Muscle of arm (tissue), 12 donors: Measurements from ENCODE around the gene SPAG7. TPM values are rescaled to one million over a fixed set of nuclear protein-coding genes. Genes with fewer than 3 reads are reported as not detected.

Experiments used
- DNase-seq: peaks from one replicate; pipeline ENCODE4 v3.0.0-alpha.2; 2013
- polyA plus RNA-seq, 12 donors: library from polyadenylated mRNA; unstranded; fragments of 120-200 nt; gene quantifications; one replicate each; pipeline ENCODE4 v1.2.1, GENCODE V29; 2013; ENCODE audit not compliant: insufficient read length in 12 of 12

SPAG7 gene
- polyA plus RNA-seq, 12 donors: 62.8 to 91.4 (median 84.4) TPM; not detected in 1

- DNase-seq: no peak
These were observed 14.1 kb downstream of the SPAG7 start for GRCh38 chr17:4953451-4953961.

- no peak for DNase-seq
These were observed 16.1 kb downstream of the SPAG7 start for GRCh38 chr17:4951486-4951885.

- DNase-seq: no peak
These were observed 16.8 kb downstream of the SPAG7 start, which contains the start of gene ENO3 for GRCh38 chr17:4950746-4951204. ENO3 (plus strand) TSS chr17:4951119; CDS start chr17:4951830, 711 bp downstream.

GRCh38 chr17:4950075-4950745, 17.4 kb downstream of the SPAG7 start:
- no peak for DNase-seq

- peak; percentile 68 for DNase-seq
These were observed 18.1 kb downstream of the SPAG7 start for GRCh38 chr17:4949321-4950074.

- peak; percentile 86 for DNase-seq
These were observed 18.7 kb downstream of the SPAG7 start for GRCh38 chr17:4948931-4949320.

- peak; percentile 94 for DNase-seq
These were observed 19.3 kb downstream of the SPAG7 start, which contains the start of gene PFN1 for GRCh38 chr17:4948166-4948930. PFN1 (minus strand) TSS chr17:4948530; CDS start chr17:4948394, 136 bp downstream.

GRCh38 chr17:4947411-4948165, 20.0 kb downstream of the SPAG7 start:
- DNase-seq: peak; percentile 63

GRCh38 chr17:4947010-4947410, 20.6 kb downstream of the SPAG7 start:
- DNase-seq: no peak

GRCh38 chr17:4946312-4946976, 21.2 kb downstream of the SPAG7 start:
- no peak for DNase-seq

GRCh38 chr17:4945944-4946280, 21.7 kb downstream of the SPAG7 start:
- DNase-seq: no peak

- no peak for DNase-seq
These were observed 22.3 kb downstream of the SPAG7 start for GRCh38 chr17:4945176-4945943.

- no peak for DNase-seq
These were observed 23.0 kb downstream of the SPAG7 start for GRCh38 chr17:4944554-4945175.

- no peak for DNase-seq
These were observed 23.5 kb downstream of the SPAG7 start for GRCh38 chr17:4944163-4944553.

- DNase-seq: no peak
These were observed 24.7 kb downstream of the SPAG7 start for GRCh38 chr17:4942760-4943508.

GRCh38 chr17:4941319-4941610, 26.4 kb downstream of the SPAG7 start:
- no peak for DNase-seq

- DNase-seq: no peak
These were observed 26.9 kb downstream of the SPAG7 start for GRCh38 chr17:4940555-4941318.
